NCI-H345 treated with DMSO at 0.1 percent for 48 hours (cell line): ENCODE results near the gene SLC22A7.

ENCODE experiments used
- DNase-seq: peaks from one replicate; lab custom pipeline; 2025; ENCODE audit not compliant: unreplicated experiment; lab: John Stamatoyannopoulos, UW

Gene SLC22A7

GRCh38 chr6:43282636-43283513, 15.2 kb upstream of the SLC22A7 start:
- no peak for DNase-seq

- no peak for DNase-seq
Measured at GRCh38 chr6:43283514-43283901, 14.6 kb upstream of the SLC22A7 start.

- DNase-seq, result no peak
Measured at GRCh38 chr6:43283905-43284304, 14.2 kb upstream of the SLC22A7 start.

- no peak for DNase-seq
Measured at GRCh38 chr6:43284991-43285781, 12.9 kb upstream of the SLC22A7 start.

GRCh38 chr6:43285832-43286231, 12.2 kb upstream of the SLC22A7 start:
- no peak for DNase-seq

- no peak for DNase-seq
Measured at GRCh38 chr6:43286456-43286979, 11.5 kb upstream of the SLC22A7 start.

- no peak for DNase-seq
Measured at GRCh38 chr6:43286980-43287716, 10.9 kb upstream of the SLC22A7 start.

GRCh38 chr6:43287717-43288679, 10.1 kb upstream of the SLC22A7 start:
- DNase-seq, result no peak

GRCh38 chr6:43290339-43290904, 7.6 kb upstream of the SLC22A7 start:
- DNase-seq, result no peak

- no peak for DNase-seq
Measured at GRCh38 chr6:43290905-43291355, 7.1 kb upstream of the SLC22A7 start.

GRCh38 chr6:43291708-43292107, 6.4 kb upstream of the SLC22A7 start:
- DNase-seq, result no peak

- no peak for DNase-seq
Measured at GRCh38 chr6:43292341-43292740, 5.7 kb upstream of the SLC22A7 start.

- no peak for DNase-seq
Measured at GRCh38 chr6:43292763-43293318, 5.2 kb upstream of the SLC22A7 start.

- DNase-seq, result no peak
Measured at GRCh38 chr6:43293698-43294097, 4.4 kb upstream of the SLC22A7 start.

- no peak for DNase-seq
Measured at GRCh38 chr6:43294536-43294935, 3.5 kb upstream of the SLC22A7 start.

- DNase-seq, result no peak
Measured at GRCh38 chr6:43295456-43295855, 2.6 kb upstream of the SLC22A7 start.

- no peak for DNase-seq
Measured at GRCh38 chr6:43296780-43297497, 1.1 kb upstream of the SLC22A7 start.

- DNase-seq, result no peak
Measured at GRCh38 chr6:43298565-43299337, 691 bp downstream of the SLC22A7 start.
